H1 (cell line): ENCODE measurements around the gene MAP2K2. TPM values are rescaled to one million over a fixed set of nuclear protein-coding genes. Genes with fewer than 3 reads are reported as not detected.

Source experiments
- CTCF ChIA-PET: fragments of 300-600 bp; sonication (Branson Sonifier 250); formaldehyde crosslinking; loops from one replicate; lab custom pipeline; 2021; ENCODE audit not compliant: partially characterized antibody; lab: Charles Lee
- POLR2A ChIA-PET: fragments of 300-600 bp; sonication (Branson Sonifier 250); formaldehyde crosslinking; loops from one replicate; lab custom pipeline; 2021; ENCODE audit warnings: inconsistent platforms; ENCODE audit not compliant: partially characterized antibody; lab: Charles Lee
- DNase-seq, 2 experiments: peaks; one replicate each; pipeline versions ENCODE4 v3.0.0 to v3.0.0-alpha.2; 2010 to 2022; ENCODE audit warnings: low spot score in 2 of 2, low read depth in 1 of 2, mixed read lengths in 1 of 2
- FAIRE-seq: peaks from 2 replicates; lab custom pipeline; 2011; peaks lifted over from hg19 to GRCh38; lab: Jason Lieb, UNC
- H2AFZ ChIP-seq: 2 replicates; pipeline ENCODE4 v1.8.1; 2012; ENCODE audit warnings: low read length, inconsistent platforms
- H2AK5ac ChIP-seq: 2 replicates; pipeline ENCODE4 v1.6.1; 2013; ENCODE audit warnings: low read depth, low read length
- H2BK120ac ChIP-seq: replicated peaks from 2 replicates; pipeline ENCODE3; 2013; ENCODE audit warnings: low read depth, low read length, inconsistent platforms
- H2BK12ac ChIP-seq: 2 replicates; pipeline ENCODE4 v1.6.1; 2013; ENCODE audit warnings: low read depth, low read length
- H2BK15ac ChIP-seq: 2 replicates; pipeline ENCODE4 v1.6.1; 2013; ENCODE audit warnings: low read length
- H2BK20ac ChIP-seq: 2 replicates; pipeline ENCODE4 v1.6.1; 2013; ENCODE audit warnings: low read length
- H2BK5ac ChIP-seq: 2 replicates; pipeline ENCODE4 v1.6.1; 2013; ENCODE audit warnings: low read depth, low read length
- H3K14ac ChIP-seq: 2 replicates; pipeline ENCODE4 v1.6.1; 2013; ENCODE audit warnings: inconsistent platforms; ENCODE audit not compliant: insufficient read length
- H3K18ac ChIP-seq: 2 replicates; pipeline ENCODE4 v1.6.1; 2013; ENCODE audit warnings: low read length; ENCODE audit errors: extremely low read depth
- H3K23ac ChIP-seq: 2 replicates; pipeline ENCODE4 v1.6.1; 2013; ENCODE audit warnings: inconsistent platforms; ENCODE audit not compliant: insufficient read length
- H3K23me2 ChIP-seq: 2 replicates; pipeline ENCODE4 v1.6.1; 2013; ENCODE audit warnings: low read depth, low read length
- H3K27ac ChIP-seq: 2 replicates; pipeline ENCODE4 v1.6.1; 2011; ENCODE audit warnings: low read depth, low read length, inconsistent platforms
- H3K27me3 ChIP-seq, 4 experiments: replicated peaks in 1 of 4; 1 replicate in 1 of 4; 2 replicates in 3 of 4; pipeline versions ENCODE4 v1.6.1 to v1.8.1; 2011 to 2013; ENCODE audit warnings: low read length in 3 of 4, mild to moderate bottlenecking in 3 of 4, inconsistent platforms in 2 of 4, mixed read lengths in 2 of 4, moderate library complexity in 1 of 4; ENCODE audit not compliant: control insufficient read depth in 3 of 4, insufficient read depth in 3 of 4; ENCODE audit errors: extremely low read depth in 1 of 4
- H3K36me3 ChIP-seq, 4 experiments: 2 replicates each; pipeline versions ENCODE4 v1.6.1 to v1.8.1; 2011 to 2013; ENCODE audit warnings: mild to moderate bottlenecking in 4 of 4, low read length in 3 of 4, moderate library complexity in 2 of 4, control low read depth in 1 of 4, inconsistent platforms in 1 of 4; ENCODE audit not compliant: insufficient read depth in 4 of 4, control insufficient read depth in 2 of 4
- H3K4ac ChIP-seq: replicated peaks from 2 replicates; pipeline ENCODE3; 2013; ENCODE audit warnings: low read length, low read depth, mixed read lengths, inconsistent platforms; ENCODE audit not compliant: insufficient read length
- H3K4me1 ChIP-seq, 4 experiments: replicated peaks in 1 of 4; 1 replicate in 1 of 4; 2 replicates in 3 of 4; pipeline versions ENCODE4 v1.6.1 to v1.8.1; 2011 to 2013; ENCODE audit warnings: low read length in 3 of 4, inconsistent platforms in 2 of 4, mixed read lengths in 1 of 4; ENCODE audit not compliant: insufficient read depth in 4 of 4, control insufficient read depth in 3 of 4
- H3K4me2 ChIP-seq, 2 experiments: 2 replicates each; pipeline versions ENCODE4 v1.6.1 to v1.8.1; 2011 to 2013; ENCODE audit warnings: low read depth in 2 of 2, low read length in 2 of 2, control low read depth in 1 of 2, inconsistent platforms in 1 of 2, mild to moderate bottlenecking in 1 of 2; ENCODE audit not compliant: insufficient read depth in 1 of 2
- H3K4me3 ChIP-seq, 4 experiments: fragments of 200-600, 300-600 bp in 1 of 4; sonication (generic), shearing (Covaris generic), sonication (Bioruptor Twin) in 1 of 4; 2 replicates each; pipeline versions ENCODE4 v1.5.1 to v1.8.1; 2011 to 2016; ENCODE audit warnings: low read length in 4 of 4, low read depth in 3 of 4, control low read depth in 2 of 4, inconsistent platforms in 2 of 4, mild to moderate bottlenecking in 2 of 4, mixed read lengths in 1 of 4, moderate library complexity in 1 of 4; ENCODE audit not compliant: insufficient read depth in 2 of 4; ENCODE audit errors: extremely low read depth in 1 of 4
- H3K56ac ChIP-seq: replicated peaks from 2 replicates; pipeline ENCODE3; 2013; ENCODE audit warnings: low read depth, mild to moderate bottlenecking, mixed read lengths, low read length, inconsistent platforms; ENCODE audit not compliant: insufficient read length
- H3K79me1 ChIP-seq: 2 replicates; pipeline ENCODE4 v1.6.1; 2013; ENCODE audit warnings: low read depth, low read length, control low read depth
- H3K79me2 ChIP-seq, 2 experiments: 2 replicates each; pipeline versions ENCODE4 v1.6.1 to v1.8.1; 2012 to 2013; ENCODE audit warnings: low read length in 2 of 2, mild to moderate bottlenecking in 2 of 2, inconsistent platforms in 1 of 2; ENCODE audit not compliant: insufficient read depth in 2 of 2, control insufficient read depth in 1 of 2
- H3K9ac ChIP-seq, 4 experiments: replicated peaks in 1 of 4; 1 replicate in 1 of 4; 2 replicates in 3 of 4; pipeline versions ENCODE4 v1.6.1 to v1.8.1; 2011 to 2013; ENCODE audit warnings: low read depth in 3 of 4, low read length in 3 of 4, control low read depth in 2 of 4, mild to moderate bottlenecking in 2 of 4, moderate library complexity in 2 of 4, inconsistent platforms in 1 of 4; ENCODE audit errors: extremely low read depth in 1 of 4
- H3K9me3 ChIP-seq, 2 experiments: 2 replicates each; pipeline versions ENCODE4 v1.6.1 to v1.8.1; 2012 to 2013; ENCODE audit warnings: mild to moderate bottlenecking in 2 of 2, moderate library complexity in 2 of 2, control low read depth in 1 of 2, inconsistent platforms in 1 of 2, low read depth in 1 of 2, low read length in 1 of 2, mixed read lengths in 1 of 2; ENCODE audit not compliant: insufficient read depth in 2 of 2
- H4K20me1 ChIP-seq, 2 experiments: replicated peaks in 1 of 2; 2 replicates each; pipeline versions ENCODE3 to v1.8.1; 2011 to 2013; ENCODE audit warnings: inconsistent platforms in 2 of 2, low read length in 2 of 2, mild to moderate bottlenecking in 1 of 2; ENCODE audit not compliant: insufficient read depth in 2 of 2, control insufficient read depth in 1 of 2
- H4K5ac ChIP-seq: 2 replicates; pipeline ENCODE4 v1.6.1; 2013; ENCODE audit warnings: low read length, low read depth, mixed read lengths, inconsistent platforms; ENCODE audit not compliant: insufficient read length
- H4K8ac ChIP-seq: 2 replicates; pipeline ENCODE4 v1.8.0; 2013; ENCODE audit warnings: mild to moderate bottlenecking, moderate library complexity, low read length, inconsistent platforms; ENCODE audit not compliant: insufficient read depth; ENCODE audit errors: extremely low read depth
- H4K91ac ChIP-seq: replicated peaks from 2 replicates; pipeline ENCODE3; 2013; ENCODE audit warnings: low read length, mixed read lengths, inconsistent platforms; ENCODE audit not compliant: insufficient read length
- BRCA1 ChIP-seq: IDR thresholded peaks from 2 replicates; pipeline ENCODE4 v1.6.1; 2012; ENCODE audit warnings: low read depth, low read length, improper control_type of control experiment
- CBX5 ChIP-seq: fragments of 300-800, 300-1000 bp; sonication (generic); IDR thresholded peaks from 2 replicates; pipeline ENCODE4 v1.7.1; 2016; ENCODE audit warnings: antibody characterized with exemption, low read length, low read depth
- EGR1 ChIP-seq: IDR thresholded peaks from 2 replicates; pipeline ENCODE4 v1.6.1; 2011; ENCODE audit warnings: low read depth, low read length, borderline replicate concordance
- GTF2F1 ChIP-seq: IDR thresholded peaks from 2 replicates; pipeline ENCODE4 v1.6.1; 2012; ENCODE audit warnings: low read depth, low read length, improper control_type of control experiment, borderline replicate concordance
- KDM5A ChIP-seq: fragments of 200-600 bp; IDR thresholded peaks from 2 replicates; pipeline ENCODE4 v1.7.1; 2012; ENCODE audit warnings: mild to moderate bottlenecking, low read length, inconsistent platforms, mixed read lengths
- PHF8 ChIP-seq: fragments of 200-600 bp; sonication (generic); conservative IDR thresholded peaks from 2 replicates; pipeline ENCODE4 v1.7.1; 2012; ENCODE audit warnings: low read depth, mild to moderate bottlenecking, inconsistent platforms, low read length, moderate library complexity
- RBBP5 ChIP-seq: IDR thresholded peaks from 2 replicates; pipeline ENCODE4 v1.7.1; 2012; ENCODE audit warnings: low read depth, mild to moderate bottlenecking, inconsistent platforms, low read length, moderate library complexity, borderline replicate concordance
- SIRT6 ChIP-seq: IDR thresholded peaks from one replicate; pipeline ENCODE4 v1.7.1; 2012; ENCODE audit warnings: low read length, inconsistent platforms
- SUZ12 ChIP-seq: fragments of 200-600 bp; sonication (generic); IDR thresholded peaks from 2 replicates; pipeline ENCODE4 v1.6.1; 2012; ENCODE audit warnings: mild to moderate bottlenecking, inconsistent platforms, low read length, moderate library complexity, mixed read lengths
- TAF1 ChIP-seq: IDR thresholded peaks from 2 replicates; pipeline ENCODE4 v1.6.1; 2011; ENCODE audit warnings: mild to moderate bottlenecking, low read depth, low read length
- TBP ChIP-seq: IDR thresholded peaks from 2 replicates; pipeline ENCODE4 v1.6.1; 2011; ENCODE audit warnings: low read depth, low read length, improper control_type of control experiment
- TEAD4 ChIP-seq: IDR thresholded peaks from 2 replicates; pipeline ENCODE4 v1.6.1; 2012; ENCODE audit warnings: low read depth, low read length, inconsistent platforms, mixed read lengths
- ZNF274 ChIP-seq: IDR thresholded peaks from 2 replicates; pipeline ENCODE4 v1.7.0; 2012; ENCODE audit warnings: low read length, borderline replicate concordance; ENCODE audit errors: extremely low read depth
- WGBS, 2 experiments: shearing (Covaris generic) in 1 of 2; methylation state at CpG; one replicate each; pipeline versions ENCODE4 v1.1.6 to v1.1.7; 2013 to 2015; ENCODE audit warnings: low lambda C conversion rate in 2 of 2, mixed read lengths in 2 of 2, inconsistent platforms in 1 of 2, low coverage in 1 of 2, missing lambda C conversion rate in 1 of 2; ENCODE audit not compliant: insufficient replicate concordance in 2 of 2, insufficient coverage in 1 of 2, insufficient read length in 1 of 2; ENCODE audit errors: extremely low coverage in 1 of 2, missing lambda C conversion rate in 1 of 2; 5-methylcytosine and 5-hydroxymethylcytosine counted together
- polyA plus RNA-seq, 7 experiments: library from polyadenylated mRNA; depleted of rRNA in 3 of 7; stranded (reverse) in 5 of 7; unstranded in 2 of 7; fragments of >200 nt in 5 of 7; fragments of 200-250 nt in 2 of 7; gene quantifications; 1 replicate in 5 of 7; 2 replicates in 1 of 7; 4 replicates in 1 of 7; pipeline versions ENCODE4 v1.2.1 to v1.2.3, GENCODE V29; 2011 to 2013; ENCODE audit warnings: missing spikeins in 2 of 7, mixed read lengths in 2 of 7
- total RNA-seq: library from RNA; stranded (reverse); fragmentation: NEBNext Ultra II Directional; extraction: Animal tissue kit (Norgen Biotek cat#: 25700); gene quantifications from 2 replicates; pipeline ENCODE4 v1.2.1, GENCODE V29; 2021

Gene MAP2K2
- total and polyA plus RNA-seq, 2 of the 8 experiments (the other 6 are each of a cell fraction or from before 2014, with no cell fraction given): 111 to 162 TPM

DNA sequence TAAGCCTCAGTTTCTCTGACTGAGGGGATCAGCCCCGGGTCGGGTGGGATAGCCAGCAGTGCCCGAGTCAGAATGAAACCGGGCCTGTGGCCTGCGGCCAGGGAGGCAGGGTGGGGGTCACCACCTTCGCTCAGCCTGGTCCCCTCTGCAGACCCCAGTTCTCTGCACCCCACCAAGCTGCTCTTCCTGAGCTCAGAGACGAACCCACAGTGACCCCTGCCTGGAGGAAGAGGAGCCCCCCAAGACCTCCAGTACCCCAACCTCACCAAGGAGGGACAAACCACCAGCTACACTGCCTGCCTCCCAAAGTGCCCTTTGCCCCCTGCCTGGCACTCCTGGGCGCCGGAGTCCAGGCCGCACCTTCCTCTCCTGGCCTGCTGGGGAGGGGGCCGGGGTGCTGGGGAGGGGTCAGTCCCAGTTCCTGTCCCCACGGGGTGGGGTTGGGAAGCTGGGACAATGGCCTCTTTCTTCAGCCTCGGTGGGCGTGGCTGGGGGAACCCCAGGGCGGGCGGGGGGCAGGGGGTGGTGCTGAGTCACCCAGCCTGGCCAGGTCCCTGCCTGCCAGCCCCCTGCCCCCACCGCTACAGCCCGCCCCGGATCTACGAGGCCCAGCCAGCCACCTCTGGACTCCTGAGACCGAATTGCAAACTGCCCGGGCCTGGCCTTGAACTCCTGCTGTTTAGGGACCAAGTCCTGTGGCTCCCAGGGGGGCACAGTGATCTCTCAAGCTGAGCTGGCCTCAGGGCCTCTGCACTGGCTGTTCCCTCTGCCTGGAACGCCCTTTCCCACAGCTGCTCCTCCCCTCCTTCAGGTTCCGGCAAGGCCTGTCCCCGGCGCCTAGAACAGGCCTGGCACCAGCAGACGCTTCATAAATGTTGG, 71.6 kb downstream of the MAP2K2 start:
- Histone ChIP-seq H3K23ac (no peak overlapping the region), H4K5ac (no peak overlapping the region), H3K9ac (no peak overlapping the region), H2BK12ac (no peak overlapping the region), H4K91ac (no peak overlapping the region), H4K8ac (peak overlapping the region; percentile 85), H4K20me1 (peaks cover 31 to 45% of the 10 kb centered on the region in 2 experiments), H2BK15ac (no peak overlapping the region), H2BK20ac (no peak overlapping the region), H2AFZ (no peak overlapping the region), H2AK5ac (no peak overlapping the region), H3K14ac (no peak overlapping the region), H2BK5ac (no peak overlapping the region), H3K27ac (no peak overlapping the region; the same call in 1 of the 2 replicates), H3K9me3 (no peaks in the 10 kb centered on the region), H3K36me3 (peaks cover 2 to 32% (median 15%) of the 10 kb centered on the region in 4 experiments), H3K79me1 (peaks cover 35% of the 10 kb centered on the region), H3K4me3 (no peak overlapping the region), H3K23me2 (0 out of 2 replicates have a peak, but pooled peaks cover 3% of the 10 kb centered on the region), H3K56ac (no peak overlapping the region), H3K79me2 (peaks cover 3 to 48% of the 10 kb centered on the region in 2 experiments; a peak in 2 of 4 replicates), H2BK120ac (no peak overlapping the region), H3K27me3 (no peaks in the 10 kb centered on the region), H3K4me2 (no peak overlapping the region), H3K4ac (no peak overlapping the region), H3K18ac (no peak overlapping the region), H3K4me1 (peaks cover 0 to 4% (median 1%) of the 10 kb centered on the region in 4 experiments; a peak in 2 of 7 replicates)
- POLR2A ChIA-PET: interaction anchor here (1.4 to 1.5 kb wide), 2 partner anchors 11 to 13 kb away, joined by 3 to 4 read pairs; no protein-coding TSS in a partner anchor
- DNase-seq: no peak
- FAIRE-seq: no peak
- CTCF ChIA-PET: no interaction called here
- WGBS, 2 experiments: 91% methylated on average over 13 of the region's 27 CpGs; no CpG with 5 or more reads in 1 of the 2 experiments
- no peak for TF ChIP-seq RBBP5
- TF ChIP-seq GTF2F1: no peak
- TF ChIP-seq SIRT6: no peak
- TF ChIP-seq TAF1: no peak
- TF ChIP-seq TEAD4: no peak
- TF ChIP-seq ZNF274: no peak
- TF ChIP-seq EGR1: no peak
- TF ChIP-seq KDM5A: no peak
- TF ChIP-seq SUZ12: no peak
- TF ChIP-seq PHF8: no peak
- no peak for TF ChIP-seq BRCA1
- TF ChIP-seq TBP: no peak
- TF ChIP-seq CBX5: no peak
